Cardiac fibroblast (primary cell): ENCODE measurements around the gene ZNF484.
"Not testable (repeated sequence)": the region's sequence is repeated elsewhere in the genome, so short reads cannot be mapped to it uniquely, and the experiment has no call there.

Experiments used
- DNase-seq, 2 donors: peaks; one replicate each; pipeline versions ENCODE4 v3.0.0 to v3.0.0-alpha.2; 2010; ENCODE audit warnings: low read depth in 2 of 2
- H3K4me3 ChIP-seq, 2 donors: replicated peaks in 1 of 2; 1 replicate in 1 of 2; 2 replicates in 1 of 2; pipeline ENCODE4 v1.5.1; 2011; ENCODE audit warnings: low read depth in 2 of 2, low read length in 2 of 2, mild to moderate bottlenecking in 2 of 2, moderate library complexity in 1 of 2
- CTCF ChIP-seq: IDR thresholded peaks from one replicate; pipeline ENCODE4 v1.5.1; 2011; ENCODE audit warnings: low read depth, mild to moderate bottlenecking, low read length, inconsistent platforms

Gene ZNF484

GRCh38 chr9:92853716-92854115 is 24.1 kb downstream of the ZNF484 start:
- H3K4me3 ChIP-seq: no peak overlapping the region
- DNase-seq: no peak
- no peak for TF ChIP-seq CTCF

- no peak for TF ChIP-seq CTCF
- no peak overlapping the region for H3K4me3 ChIP-seq
- no peak for DNase-seq
Measured at GRCh38 chr9:92850898-92851297, 26.9 kb downstream of the ZNF484 start.

- H3K4me3 ChIP-seq, DNase-seq: not testable (repeated sequence)
Measured at GRCh38 chr9:92848740-92849139, 29.1 kb downstream of the ZNF484 start.

GRCh38 chr9:92846662-92847145 is 31.1 kb downstream of the ZNF484 start:
- TF ChIP-seq CTCF: no peak
- H3K4me3 ChIP-seq: no peak overlapping the region
- DNase-seq: peak in 1 of 2 donors; percentile 16

GRCh38 chr9:92838411-92838810 is 39.4 kb downstream of the ZNF484 start:
- not testable (repeated sequence) for DNase-seq

GRCh38 chr9:92837191-92837590 is 40.6 kb downstream of the ZNF484 start:
- no peak for TF ChIP-seq CTCF
- no peak overlapping the region for H3K4me3 ChIP-seq
- DNase-seq: no peak

More at GRCh38 chr9:92838411-92838810, 39.4 kb downstream of the ZNF484 start:
- not testable (repeated sequence) for H3K4me3 ChIP-seq

- no peak for DNase-seq
- H3K4me3 ChIP-seq: no peak overlapping the region
- TF ChIP-seq CTCF: no peak
Measured at GRCh38 chr9:92829420-92829819, 48.4 kb downstream of the ZNF484 start.

GRCh38 chr9:92825065-92825464 is 52.8 kb downstream of the ZNF484 start:
- not testable (repeated sequence) for H3K4me3 ChIP-seq, DNase-seq

- H3K4me3 ChIP-seq: no peak overlapping the region
- TF ChIP-seq CTCF: no peak
- no peak for DNase-seq
Measured at GRCh38 chr9:92820964-92821363, 56.9 kb downstream of the ZNF484 start.

- DNase-seq, H3K4me3 ChIP-seq: not testable (repeated sequence)
Measured at GRCh38 chr9:92819898-92820297, 57.9 kb downstream of the ZNF484 start.

- H3K4me3 ChIP-seq, DNase-seq: not testable (repeated sequence)
Measured at GRCh38 chr9:92809629-92810326, 68.1 kb downstream of the ZNF484 start.
